ENCODE data around the gene PFKFB1. TPM values are rescaled to one million over a fixed set of nuclear protein-coding genes. Genes with fewer than 3 reads are reported as not detected.

PFKFB1 gene
- total and polyA plus RNA-seq, 3 experiments from 2014 or later: 0.53 to 0.69 TPM; not detected in 1

- DNase-seq: no peak
- no peaks in the 10 kb centered on the region for H3K27me3 ChIP-seq (ENCODE audit: insufficient read depth, low read length, poor library complexity, severe bottlenecking)
- Mint-ChIP-seq H3K27ac (no peak overlapping the region), H3K4me1 (no peaks in the 10 kb centered on the region), H3K27me3 (peaks cover 0 to 9% of the 10 kb centered on the region in 2 donors), H3K9me3 (peaks cover 0 to 7% (median 3%) of the 10 kb centered on the region in 5 donors), H3K36me3 (peaks cover 0 to 4% (median 0%) of the 10 kb centered on the region in 3 donors), H3K4me3 (no peak overlapping the region)
- no peaks in the 10 kb centered on the region for H3K9me3 ChIP-seq (ENCODE audit: low read length)
- no peak overlapping the region for H3K27ac ChIP-seq (ENCODE audit: low read depth, low read length)
- no peak overlapping the region for H3K4me3 ChIP-seq (ENCODE audit: low read length)
- H3K4me1 ChIP-seq (ENCODE audit: insufficient read depth, low read length): no peaks in the 10 kb centered on the region
- CTCF ChIA-PET: no interaction called here
- H3K36me3 ChIP-seq (ENCODE audit: insufficient read depth, low read length): no peaks in the 10 kb centered on the region
- POLR2A ChIA-PET: no interaction called here
Observed at GRCh38 chrX:54980334-54980733, 13.7 kb downstream of the PFKFB1 start.

- Mint-ChIP-seq H3K36me3 (peaks cover 0 to 4% (median 0%) of the 10 kb centered on the region in 3 donors), H3K9me3 (peaks cover 0 to 7% (median 3%) of the 10 kb centered on the region in 5 donors), H3K27me3 (peaks cover 0 to 16% of the 10 kb centered on the region in 2 donors), H3K27ac (no peak overlapping the region), H3K4me3 (no peak overlapping the region), H3K4me1 (no peaks in the 10 kb centered on the region)
- ChIA-PET POLR2A (no interaction called here), CTCF (no interaction called here)
- Histone ChIP-seq H3K4me3 (ENCODE audit: low read length) (no peak overlapping the region), H3K4me1 (ENCODE audit: insufficient read depth, low read length) (no peaks in the 10 kb centered on the region), H3K9me3 (ENCODE audit: low read length) (no peaks in the 10 kb centered on the region), H3K36me3 (ENCODE audit: insufficient read depth, low read length) (no peaks in the 10 kb centered on the region), H3K27me3 (ENCODE audit: insufficient read depth, low read length, poor library complexity, severe bottlenecking) (no peaks in the 10 kb centered on the region), H3K27ac (ENCODE audit: low read depth, low read length) (no peak overlapping the region)
- no peak for DNase-seq
Observed at GRCh38 chrX:54979432-54979831, 14.6 kb downstream of the PFKFB1 start.

- Mint-ChIP-seq H3K27ac (no peak overlapping the region), H3K27me3 (peaks cover 4 to 19% of the 10 kb centered on the region in 2 donors), H3K4me1 (no peaks in the 10 kb centered on the region), H3K9me3 (peaks cover 0 to 4% (median 0%) of the 10 kb centered on the region in 5 donors), H3K36me3 (no peaks in the 10 kb centered on the region), H3K4me3 (no peak overlapping the region)
- H3K9me3 ChIP-seq (ENCODE audit: low read length): no peaks in the 10 kb centered on the region
- H3K4me3 ChIP-seq (ENCODE audit: low read length): no peak overlapping the region
- DNase-seq: no peak
- CTCF ChIA-PET: no interaction called here
- H3K36me3 ChIP-seq (ENCODE audit: insufficient read depth, low read length): no peaks in the 10 kb centered on the region
- no peaks in the 10 kb centered on the region for H3K27me3 ChIP-seq (ENCODE audit: insufficient read depth, low read length, poor library complexity, severe bottlenecking)
- H3K4me1 ChIP-seq (ENCODE audit: insufficient read depth, low read length): no peaks in the 10 kb centered on the region
- POLR2A ChIA-PET: no interaction called here
- no peak overlapping the region for H3K27ac ChIP-seq (ENCODE audit: low read depth, low read length)
Observed at GRCh38 chrX:54978448-54978847, 15.5 kb downstream of the PFKFB1 start.

GRCh38 chrX:54977387-54977786 lies 16.6 kb downstream of the PFKFB1 start:
- Histone ChIP-seq H3K4me1 (ENCODE audit: insufficient read depth, low read length) (no peaks in the 10 kb centered on the region), H3K27ac (ENCODE audit: low read depth, low read length) (no peak overlapping the region), H3K36me3 (ENCODE audit: insufficient read depth, low read length) (no peaks in the 10 kb centered on the region), H3K9me3 (ENCODE audit: low read length) (no peaks in the 10 kb centered on the region), H3K4me3 (ENCODE audit: low read length) (no peak overlapping the region), H3K27me3 (ENCODE audit: insufficient read depth, low read length, poor library complexity, severe bottlenecking) (no peaks in the 10 kb centered on the region)
- Mint-ChIP-seq H3K4me3 (no peak overlapping the region), H3K27me3 (peaks cover 4 to 23% of the 10 kb centered on the region in 2 donors), H3K4me1 (no peaks in the 10 kb centered on the region), H3K9me3 (peaks cover 0 to 2% (median 0%) of the 10 kb centered on the region in 5 donors), H3K27ac (no peak overlapping the region), H3K36me3 (no peaks in the 10 kb centered on the region)
- DNase-seq: no peak
- ChIA-PET POLR2A (no interaction called here), CTCF (no interaction called here)

- H3K27ac Mint-ChIP-seq: peak overlapping the region in 2 of 8 donors; percentile 4 to 41
- H3K36me3 Mint-ChIP-seq: no peaks in the 10 kb centered on the region
- Histone ChIP-seq H3K36me3 (ENCODE audit: insufficient read depth, low read length) (no peaks in the 10 kb centered on the region), H3K9me3 (ENCODE audit: low read length) (no peaks in the 10 kb centered on the region), H3K27ac (ENCODE audit: low read depth, low read length) (no peak overlapping the region), H3K27me3 (ENCODE audit: insufficient read depth, low read length, poor library complexity, severe bottlenecking) (no peaks in the 10 kb centered on the region), H3K4me1 (ENCODE audit: insufficient read depth, low read length) (peaks cover 10% of the 10 kb centered on the region), H3K4me3 (ENCODE audit: low read length) (no peak overlapping the region)
- peak in 1 of 5 donors; percentile 50 for DNase-seq
- H3K4me1 Mint-ChIP-seq: peaks cover 8 to 16% (median 14%) of the 10 kb centered on the region in 3 donors
- peaks cover 0 to 3% of the 10 kb centered on the region in 2 donors for H3K27me3 Mint-ChIP-seq
- H3K4me3 Mint-ChIP-seq: peak overlapping the region in 2 of 7 donors; percentile 4 to 47
- ChIA-PET CTCF (no interaction called here), POLR2A (no interaction called here)
- H3K9me3 Mint-ChIP-seq: peaks cover 0 to 4% (median 3%) of the 10 kb centered on the region in 5 donors
Observed at GRCh38 chrX:54964766-54965497, 29.1 kb downstream of the PFKFB1 start.

GRCh38 chrX:54961750-54962149 lies 32.2 kb downstream of the PFKFB1 start:
- no peak overlapping the region for H3K4me3 ChIP-seq (ENCODE audit: low read length)
- no peak overlapping the region for H3K27ac ChIP-seq (ENCODE audit: low read depth, low read length)
- Mint-ChIP-seq H3K4me1 (peaks cover 8 to 16% (median 14%) of the 10 kb centered on the region in 3 donors), H3K9me3 (no peaks in the 10 kb centered on the region), H3K27me3 (peaks cover 0 to 7% of the 10 kb centered on the region in 2 donors), H3K36me3 (no peaks in the 10 kb centered on the region), H3K27ac (no peak overlapping the region), H3K4me3 (no peak overlapping the region)
- CTCF ChIA-PET: no interaction called here
- no peaks in the 10 kb centered on the region for H3K27me3 ChIP-seq (ENCODE audit: insufficient read depth, low read length, poor library complexity, severe bottlenecking)
- H3K4me1 ChIP-seq (ENCODE audit: insufficient read depth, low read length): peaks cover 10% of the 10 kb centered on the region
- POLR2A ChIA-PET: no interaction called here
- DNase-seq: no peak
- H3K36me3 ChIP-seq (ENCODE audit: insufficient read depth, low read length): no peaks in the 10 kb centered on the region
- H3K9me3 ChIP-seq (ENCODE audit: low read length): no peaks in the 10 kb centered on the region

GRCh38 chrX:54950730-54951375 lies 43.1 kb downstream of the PFKFB1 start:
- H3K4me1 ChIP-seq (ENCODE audit: insufficient read depth, low read length): no peaks in the 10 kb centered on the region
- Mint-ChIP-seq H3K27ac (no peak overlapping the region), H3K4me3 (no peak overlapping the region), H3K36me3 (no peaks in the 10 kb centered on the region), H3K4me1 (no peaks in the 10 kb centered on the region), H3K27me3 (peaks cover 0 to 1% of the 10 kb centered on the region in 2 donors), H3K9me3 (no peaks in the 10 kb centered on the region)
- H3K9me3 ChIP-seq (ENCODE audit: low read length): no peaks in the 10 kb centered on the region
- no peak overlapping the region for H3K4me3 ChIP-seq (ENCODE audit: low read length)
- ChIA-PET CTCF (no interaction called here), POLR2A (no interaction called here)
- no peaks in the 10 kb centered on the region for H3K27me3 ChIP-seq (ENCODE audit: insufficient read depth, low read length, poor library complexity, severe bottlenecking)
- H3K27ac ChIP-seq (ENCODE audit: low read depth, low read length): no peak overlapping the region
- no peaks in the 10 kb centered on the region for H3K36me3 ChIP-seq (ENCODE audit: insufficient read depth, low read length)
- DNase-seq: no peak

- Mint-ChIP-seq H3K4me3 (no peak overlapping the region), H3K9me3 (peaks cover 0 to under 1% (median 0%) of the 10 kb centered on the region in 5 donors), H3K27ac (no peak overlapping the region), H3K27me3 (no peaks in the 10 kb centered on the region), H3K4me1 (no peaks in the 10 kb centered on the region), H3K36me3 (no peaks in the 10 kb centered on the region)
- Histone ChIP-seq H3K36me3 (ENCODE audit: insufficient read depth, low read length) (no peaks in the 10 kb centered on the region), H3K4me1 (ENCODE audit: insufficient read depth, low read length) (no peaks in the 10 kb centered on the region), H3K4me3 (ENCODE audit: low read length) (no peak overlapping the region), H3K9me3 (ENCODE audit: low read length) (no peaks in the 10 kb centered on the region), H3K27ac (ENCODE audit: low read depth, low read length) (no peak overlapping the region), H3K27me3 (ENCODE audit: insufficient read depth, low read length, poor library complexity, severe bottlenecking) (no peaks in the 10 kb centered on the region)
- ChIA-PET CTCF (no interaction called here), POLR2A (no interaction called here)
- no peak for DNase-seq
Observed at GRCh38 chrX:54945224-54945623, 48.8 kb downstream of the PFKFB1 start.
